Chondrocyte (in vitro differentiated cells): ENCODE data around the gene GUCY1A2. TPM values are rescaled to one million over a fixed set of nuclear protein-coding genes. Genes with fewer than 3 reads are reported as not detected.

Experiments
- DNase-seq: peaks from one replicate; pipeline ENCODE4 v3.0.0; 2021; ENCODE audit warnings: mixed read lengths, low spot score
- H3K27ac Mint-ChIP-seq: one replicate; pipeline ENCODE4 v1.8.0; 2021; ENCODE audit warnings: mild to moderate bottlenecking, moderate library complexity, mixed read lengths; ENCODE audit not compliant: unreplicated experiment
- H3K27me3 Mint-ChIP-seq: 2 replicates; pipeline ENCODE4 v1.8.0; 2021; ENCODE audit warnings: low read depth, mixed read lengths
- H3K36me3 Mint-ChIP-seq: 2 replicates; pipeline ENCODE4 v1.8.0; 2021; ENCODE audit warnings: low read depth, mixed read lengths
- H3K4me1 Mint-ChIP-seq: 2 replicates; pipeline ENCODE4 v1.8.0; 2021; ENCODE audit warnings: low read depth, mild to moderate bottlenecking, mixed read lengths
- H3K4me3 Mint-ChIP-seq: one replicate; pipeline ENCODE4 v1.8.0; 2021; ENCODE audit warnings: mild to moderate bottlenecking, moderate library complexity, mixed read lengths; ENCODE audit not compliant: unreplicated experiment
- H3K9me3 Mint-ChIP-seq: 2 replicates; pipeline ENCODE4 v1.8.0; 2021; ENCODE audit warnings: low read depth, mixed read lengths
- total RNA-seq: library from RNA; stranded (reverse); gene quantifications from 3 replicates; pipeline ENCODE4 v1.2.1, GENCODE V29; 2021
- TF ChIP-seq, protein P1 (sequence below): fragments of 200-600 bp; sonication (generic); IDR thresholded peaks from 2 replicates; pipeline ENCODE4 v1.5.0; 2021; ENCODE audit warnings: antibody characterized with exemption, mild to moderate bottlenecking, moderate library complexity

Gene GUCY1A2
- total RNA-seq, 1 donor from 2014 or later = 17.4 TPM

DNA sequence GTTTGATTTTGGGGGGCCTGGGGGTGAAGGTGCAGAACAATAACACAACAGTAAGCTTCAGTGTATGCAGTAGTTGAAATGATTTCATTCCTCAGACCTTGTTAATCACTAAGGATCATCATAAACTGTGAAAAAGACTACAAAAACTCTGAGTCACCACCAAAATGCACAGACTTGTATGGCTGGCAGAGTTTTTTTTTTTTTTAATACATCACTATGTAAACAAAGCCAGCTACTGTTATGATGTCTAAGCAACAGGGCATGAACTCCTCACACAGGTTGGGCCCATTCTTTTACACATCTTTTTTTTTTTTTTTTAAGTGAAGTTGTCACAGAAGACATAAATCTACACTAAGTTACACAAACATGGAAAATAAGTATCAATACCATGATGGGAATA is 311.9 kb downstream of the GUCY1A2 start:
- Mint-ChIP-seq H3K4me1 (peaks cover 6% of the 10 kb centered on the region), H3K9me3 (no peaks in the 10 kb centered on the region), H3K36me3 (no peaks in the 10 kb centered on the region), H3K27ac (peak overlapping the region; percentile 45), H3K4me3 (no peak overlapping the region), H3K27me3 (no peaks in the 10 kb centered on the region)
- TF ChIP-seq, protein P1, sequence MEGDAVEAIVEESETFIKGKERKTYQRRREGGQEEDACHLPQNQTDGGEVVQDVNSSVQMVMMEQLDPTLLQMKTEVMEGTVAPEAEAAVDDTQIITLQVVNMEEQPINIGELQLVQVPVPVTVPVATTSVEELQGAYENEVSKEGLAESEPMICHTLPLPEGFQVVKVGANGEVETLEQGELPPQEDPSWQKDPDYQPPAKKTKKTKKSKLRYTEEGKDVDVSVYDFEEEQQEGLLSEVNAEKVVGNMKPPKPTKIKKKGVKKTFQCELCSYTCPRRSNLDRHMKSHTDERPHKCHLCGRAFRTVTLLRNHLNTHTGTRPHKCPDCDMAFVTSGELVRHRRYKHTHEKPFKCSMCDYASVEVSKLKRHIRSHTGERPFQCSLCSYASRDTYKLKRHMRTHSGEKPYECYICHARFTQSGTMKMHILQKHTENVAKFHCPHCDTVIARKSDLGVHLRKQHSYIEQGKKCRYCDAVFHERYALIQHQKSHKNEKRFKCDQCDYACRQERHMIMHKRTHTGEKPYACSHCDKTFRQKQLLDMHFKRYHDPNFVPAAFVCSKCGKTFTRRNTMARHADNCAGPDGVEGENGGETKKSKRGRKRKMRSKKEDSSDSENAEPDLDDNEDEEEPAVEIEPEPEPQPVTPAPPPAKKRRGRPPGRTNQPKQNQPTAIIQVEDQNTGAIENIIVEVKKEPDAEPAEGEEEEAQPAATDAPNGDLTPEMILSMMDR = no peak
- no peak for DNase-seq

DNA sequence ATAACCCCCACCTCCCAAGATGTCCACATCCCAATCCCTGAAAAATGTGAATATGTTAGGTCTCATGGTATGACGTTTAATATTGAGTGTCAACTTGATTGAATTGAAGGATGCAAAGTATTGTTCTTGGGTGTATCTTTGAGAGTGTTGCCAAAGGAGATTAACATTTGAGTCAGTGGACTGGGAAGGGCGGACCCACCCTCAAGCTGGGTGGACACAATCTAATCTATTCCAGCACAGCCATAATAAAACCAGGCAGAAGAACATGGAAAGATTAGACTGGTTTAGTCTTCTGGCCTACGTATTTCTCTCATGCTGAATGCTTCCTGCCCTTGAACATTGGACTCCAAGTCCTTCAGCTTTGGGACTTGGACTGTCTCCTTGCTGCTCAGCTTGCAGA is 315.5 kb downstream of the GUCY1A2 start:
- DNase-seq = no peak
- H3K36me3 Mint-ChIP-seq = no peaks in the 10 kb centered on the region
- no peaks in the 10 kb centered on the region for H3K27me3 Mint-ChIP-seq
- no peak overlapping the region for H3K4me3 Mint-ChIP-seq
- H3K27ac Mint-ChIP-seq = no peak overlapping the region
- no peaks in the 10 kb centered on the region for H3K9me3 Mint-ChIP-seq
- TF ChIP-seq, protein P1 = no peak
- peaks cover 6% of the 10 kb centered on the region for H3K4me1 Mint-ChIP-seq

DNA sequence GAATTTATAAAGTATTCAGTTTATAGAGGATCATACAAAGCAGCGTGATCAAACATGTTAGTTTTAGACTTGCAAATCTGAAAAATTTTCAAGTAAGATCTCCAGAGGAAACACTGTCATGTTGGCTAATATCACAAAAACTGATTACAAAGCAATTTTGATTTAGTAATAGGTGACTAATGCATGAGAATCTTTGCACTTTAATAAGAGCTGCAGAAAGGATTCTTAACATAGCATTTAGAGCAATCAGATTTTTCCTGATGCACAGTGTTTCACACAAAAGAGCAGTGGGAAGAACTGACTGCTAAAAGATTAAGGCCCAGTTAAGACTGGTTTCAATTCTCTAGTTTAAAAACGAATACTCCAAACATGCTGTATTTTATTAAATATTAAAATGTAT is 321.2 kb downstream of the GUCY1A2 start:
- Mint-ChIP-seq H3K4me3 (no peak overlapping the region), H3K27me3 (no peaks in the 10 kb centered on the region), H3K36me3 (no peaks in the 10 kb centered on the region), H3K4me1 (peaks cover 22% of the 10 kb centered on the region), H3K27ac (peak overlapping the region; percentile 49), H3K9me3 (no peaks in the 10 kb centered on the region)
- no peak for DNase-seq
- TF ChIP-seq, protein P1 = no peak

DNA sequence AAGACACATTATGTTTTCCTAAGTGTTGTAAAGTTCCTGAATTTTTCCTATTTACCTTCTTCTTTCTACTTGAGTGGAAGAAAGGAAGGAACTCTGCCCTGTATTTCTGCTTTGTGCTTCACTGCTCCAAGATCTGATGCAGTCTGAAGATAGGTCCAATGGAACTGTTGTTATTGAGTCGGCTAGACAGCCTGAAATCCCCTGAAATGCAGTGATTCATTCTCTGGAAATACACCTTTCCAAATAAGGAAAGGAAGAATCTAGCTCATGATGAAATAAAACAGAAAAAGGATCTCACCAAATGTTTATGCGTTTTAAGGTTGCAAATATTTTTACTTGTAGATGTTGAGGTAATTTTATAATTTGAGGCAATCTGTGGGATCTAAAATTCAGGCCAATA is 322.8 kb downstream of the GUCY1A2 start:
- Mint-ChIP-seq H3K27ac (peak overlapping the region; percentile 82), H3K36me3 (no peaks in the 10 kb centered on the region), H3K27me3 (no peaks in the 10 kb centered on the region), H3K4me3 (no peak overlapping the region), H3K9me3 (no peaks in the 10 kb centered on the region), H3K4me1 (peaks cover 22% of the 10 kb centered on the region)
- TF ChIP-seq, protein P1 = no peak
- DNase-seq = no peak

DNA sequence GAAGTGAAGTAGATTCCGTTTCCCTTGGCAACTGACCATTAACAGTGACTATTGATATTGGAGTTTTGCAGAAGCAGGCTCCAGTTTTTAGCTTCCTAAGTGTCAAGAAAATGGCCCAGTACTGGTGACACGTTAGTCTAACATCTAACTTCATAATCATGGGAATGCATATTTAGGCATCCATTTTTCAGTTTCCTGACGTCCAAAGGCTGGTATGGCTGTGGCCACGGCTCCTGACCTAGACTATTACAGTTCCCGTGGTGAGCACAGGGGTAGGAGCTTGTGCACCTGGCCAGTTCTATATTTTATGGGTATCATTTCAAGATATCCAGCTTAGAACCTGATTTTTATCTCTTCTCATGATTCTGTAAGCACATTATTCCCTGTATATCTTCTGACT is 323.8 kb downstream of the GUCY1A2 start:
- no peaks in the 10 kb centered on the region for H3K9me3 Mint-ChIP-seq
- no peaks in the 10 kb centered on the region for H3K27me3 Mint-ChIP-seq
- TF ChIP-seq, protein P1 = no peak
- no peaks in the 10 kb centered on the region for H3K36me3 Mint-ChIP-seq
- H3K4me1 Mint-ChIP-seq = peaks cover 22% of the 10 kb centered on the region
- no peak for DNase-seq
- peak overlapping the region; percentile 82 for H3K27ac Mint-ChIP-seq
- no peak overlapping the region for H3K4me3 Mint-ChIP-seq
